GM21447 (cell line): ENCODE results near the gene SIPA1L3.
A peak's percentile ranks its signal among the peaks of the same experiment; 100 is the strongest.
"Not testable (repeated sequence)": the region's sequence is repeated elsewhere in the genome, so short reads cannot be mapped to it uniquely, and the experiment has no call there.

ENCODE experiments used
- ATAC-seq: cut with Tn5 transposase; IDR thresholded peaks from one replicate; pipeline ENCODE4 v1.9.1; 2021; ENCODE audit not compliant: unreplicated experiment

SIPA1L3 gene

DNA sequence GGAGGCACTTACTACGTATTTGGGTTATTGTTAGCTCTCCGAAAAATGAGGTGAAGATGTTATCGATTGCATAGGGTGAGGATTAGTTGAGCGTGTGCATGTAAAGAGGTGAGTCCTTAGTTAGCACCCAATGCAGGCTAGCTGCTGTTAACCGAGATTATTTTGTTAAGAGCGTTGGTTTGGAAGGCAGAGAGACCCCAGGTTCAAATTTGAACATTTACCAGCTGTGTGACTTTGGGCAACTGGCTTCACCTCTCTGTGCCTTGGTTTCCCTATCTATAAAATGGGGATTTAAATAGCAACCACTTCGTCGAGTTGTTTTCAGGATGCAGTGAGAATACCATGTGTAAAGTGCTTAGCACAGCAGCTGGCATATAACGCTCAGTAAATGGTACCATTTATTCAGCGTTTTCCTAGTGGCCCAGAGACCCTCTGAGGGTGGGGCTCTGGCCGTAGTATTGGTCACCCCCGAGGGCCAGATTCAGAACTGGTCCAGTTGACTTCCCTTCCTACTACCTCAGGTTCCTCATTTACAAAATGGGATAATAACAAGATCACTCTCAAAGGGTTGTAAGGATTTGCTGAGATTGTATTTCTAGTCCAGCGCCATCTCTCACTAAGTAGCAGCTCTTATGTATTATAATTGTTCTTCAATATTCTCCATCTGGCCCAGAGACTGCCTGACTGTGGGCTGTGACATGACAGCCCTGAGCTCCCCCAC, 887 bp downstream of the SIPA1L3 start:
- ATAC-seq: no peak

DNA sequence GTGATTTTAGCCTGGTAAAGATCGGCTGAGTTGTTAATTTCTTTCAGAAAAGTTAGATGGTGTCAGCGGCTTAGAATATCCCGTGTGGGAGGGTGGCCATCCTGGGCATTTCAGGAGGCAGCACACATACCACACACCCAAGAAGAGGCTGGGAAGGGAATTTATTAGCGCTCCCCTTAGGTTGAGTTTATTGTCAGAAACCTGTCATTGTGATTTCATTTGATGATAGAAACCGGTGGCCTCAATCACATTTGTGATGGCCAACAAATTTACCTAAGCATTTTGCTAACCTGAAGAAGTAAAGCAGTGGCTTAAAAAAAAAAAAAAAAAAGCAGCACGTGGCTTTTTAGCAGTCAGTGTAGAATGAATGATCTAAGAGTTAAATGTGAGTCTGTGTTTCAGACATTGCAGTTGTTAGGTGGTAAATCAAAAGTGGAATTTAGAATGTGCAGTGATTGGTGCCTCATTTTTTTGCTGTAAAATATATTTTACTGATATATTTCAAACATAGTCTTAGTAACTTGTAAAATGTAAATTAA, 2.7 kb downstream of the SIPA1L3 start:
- ATAC-seq: no peak

DNA sequence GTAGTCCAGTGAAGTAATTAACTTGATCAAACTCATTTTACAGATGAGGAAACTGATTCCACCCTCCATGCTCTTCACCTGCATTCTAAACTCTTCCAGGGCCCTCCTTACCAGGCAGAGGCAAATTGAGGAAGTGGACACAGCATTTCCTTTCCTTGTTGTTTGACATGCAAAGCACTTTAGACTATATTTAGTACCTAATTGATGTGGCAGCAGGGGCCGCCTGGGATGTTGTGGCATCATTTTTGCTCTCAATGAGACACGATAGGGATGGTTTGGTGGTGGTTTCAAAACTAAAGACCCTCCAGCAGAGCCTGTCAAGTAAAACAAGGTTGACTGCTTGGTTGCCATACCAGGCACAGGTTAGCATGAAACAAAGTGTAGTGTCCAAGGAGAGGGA, 7.9 kb downstream of the SIPA1L3 start:
- ATAC-seq: peak; percentile 72

DNA sequence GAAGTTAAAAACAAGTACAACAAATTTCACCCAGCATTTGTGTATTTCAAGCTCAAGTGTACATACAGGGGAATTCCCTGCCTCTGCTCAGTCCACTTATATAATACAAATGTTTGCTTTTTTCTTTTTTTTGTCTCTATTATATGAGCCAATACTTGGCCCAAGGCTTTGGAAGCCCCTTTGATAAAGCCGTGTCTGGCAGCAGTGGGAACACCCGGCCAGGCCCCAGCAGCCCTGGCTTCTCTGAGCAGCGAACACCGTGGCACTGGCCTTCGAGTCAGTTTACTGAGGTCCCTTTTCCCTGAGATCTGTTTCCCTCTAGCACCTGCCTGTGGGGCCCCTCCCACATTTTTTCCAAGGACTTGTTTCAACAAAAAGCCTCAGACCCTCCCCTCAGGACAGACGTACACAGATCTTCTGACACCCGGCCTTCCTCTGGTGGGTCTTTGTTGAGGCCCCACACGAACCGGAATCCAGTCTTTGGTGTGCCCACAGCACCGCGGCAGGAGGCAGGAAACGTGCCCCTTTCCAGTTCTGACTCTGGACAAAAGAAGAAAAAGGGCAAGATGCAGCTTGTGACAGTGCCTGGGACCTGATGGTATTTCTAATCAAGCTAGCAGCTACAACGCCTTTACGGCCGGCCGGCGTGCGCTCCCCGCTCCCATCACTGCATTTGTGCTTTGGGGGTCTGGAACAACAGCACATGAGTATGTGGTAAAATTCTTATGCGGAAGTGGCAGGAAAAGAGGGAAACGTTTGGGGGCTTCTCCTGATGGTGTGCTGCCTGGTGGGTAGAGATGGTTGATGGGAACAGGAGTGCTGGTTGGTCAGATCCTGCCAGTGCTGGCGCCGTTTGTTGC, 13.8 kb downstream of the SIPA1L3 start:
- ATAC-seq: no peak

DNA sequence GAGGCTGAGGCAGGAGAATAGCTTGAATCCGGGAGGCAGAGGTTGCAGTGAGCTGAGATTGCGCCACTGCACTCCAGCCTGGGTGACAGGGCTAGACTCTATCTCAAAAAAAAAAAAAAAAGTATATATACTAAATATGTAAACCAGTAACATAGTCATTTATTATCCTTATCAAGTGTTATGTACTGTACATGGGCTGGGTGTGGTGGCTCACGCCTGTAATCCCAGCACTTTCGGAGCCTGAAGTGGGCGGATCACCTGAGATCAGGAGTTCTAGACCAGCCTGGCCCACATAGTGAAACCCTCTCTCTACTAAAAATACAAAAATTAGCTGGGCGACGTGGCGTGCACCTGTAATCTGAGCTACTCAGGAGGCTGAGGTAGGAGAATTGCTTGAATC, 17.6 kb downstream of the SIPA1L3 start:
- not testable (repeated sequence) for ATAC-seq

DNA sequence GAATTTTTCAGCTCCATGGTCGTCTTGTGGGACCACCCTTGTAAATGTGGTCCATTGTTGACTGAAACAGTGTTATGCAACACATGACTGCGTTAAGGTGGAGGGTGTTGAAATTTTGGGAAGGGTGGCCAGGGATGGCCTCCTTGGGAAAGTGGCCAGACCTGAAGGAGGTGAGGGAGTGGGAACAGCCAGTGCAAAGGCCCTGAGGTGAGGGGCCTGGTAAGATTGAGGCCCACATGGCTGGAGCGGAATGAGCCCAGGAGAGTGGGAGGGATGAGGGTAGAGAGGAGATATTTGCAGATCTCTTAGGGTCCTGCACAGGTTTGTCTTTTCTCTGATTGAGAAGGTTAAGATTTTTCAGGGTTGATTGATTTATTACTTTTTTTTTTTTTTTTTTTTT, 18.2 kb downstream of the SIPA1L3 start:
- no peak for ATAC-seq

DNA sequence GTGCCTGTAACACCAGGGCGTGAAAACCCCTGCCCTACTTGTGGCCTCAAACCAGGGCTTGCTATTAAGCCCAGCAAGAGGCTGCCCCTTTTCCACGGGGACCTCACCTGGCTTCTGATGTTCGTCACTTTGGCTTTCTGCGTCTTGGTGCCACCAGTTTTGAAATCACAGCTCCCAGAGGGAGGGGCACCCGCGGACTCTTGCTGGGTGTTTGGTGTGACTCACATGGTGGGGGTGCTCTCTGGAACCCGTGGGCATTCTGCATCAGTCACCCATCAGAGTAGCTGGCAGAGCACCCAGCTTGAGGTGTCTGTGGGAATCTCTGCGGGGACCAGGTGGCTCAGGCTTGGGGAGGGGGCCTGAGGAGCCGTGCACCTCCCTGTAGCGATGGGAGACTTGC, 19.2 kb downstream of the SIPA1L3 start:
- no peak for ATAC-seq

DNA sequence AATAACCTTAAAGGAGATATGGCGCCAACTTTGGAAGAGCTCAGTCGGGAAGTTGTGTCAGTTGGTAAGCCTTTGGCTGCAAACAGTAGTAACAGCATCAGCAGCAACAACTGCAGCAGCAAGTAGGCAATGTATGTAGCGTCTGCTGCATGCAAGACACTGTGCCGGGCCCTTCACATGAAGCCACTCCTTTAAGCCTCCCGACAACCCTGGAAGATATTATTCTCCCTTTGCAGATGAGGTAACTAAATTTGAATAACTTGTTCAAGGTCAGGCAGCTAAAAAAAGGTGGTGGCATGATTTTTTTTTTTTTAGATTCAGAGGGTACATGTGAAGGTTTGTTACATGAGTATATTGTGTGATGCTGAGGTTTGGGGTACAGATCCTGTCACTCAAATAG, 19.7 kb downstream of the SIPA1L3 start:
- ATAC-seq: no peak

DNA sequence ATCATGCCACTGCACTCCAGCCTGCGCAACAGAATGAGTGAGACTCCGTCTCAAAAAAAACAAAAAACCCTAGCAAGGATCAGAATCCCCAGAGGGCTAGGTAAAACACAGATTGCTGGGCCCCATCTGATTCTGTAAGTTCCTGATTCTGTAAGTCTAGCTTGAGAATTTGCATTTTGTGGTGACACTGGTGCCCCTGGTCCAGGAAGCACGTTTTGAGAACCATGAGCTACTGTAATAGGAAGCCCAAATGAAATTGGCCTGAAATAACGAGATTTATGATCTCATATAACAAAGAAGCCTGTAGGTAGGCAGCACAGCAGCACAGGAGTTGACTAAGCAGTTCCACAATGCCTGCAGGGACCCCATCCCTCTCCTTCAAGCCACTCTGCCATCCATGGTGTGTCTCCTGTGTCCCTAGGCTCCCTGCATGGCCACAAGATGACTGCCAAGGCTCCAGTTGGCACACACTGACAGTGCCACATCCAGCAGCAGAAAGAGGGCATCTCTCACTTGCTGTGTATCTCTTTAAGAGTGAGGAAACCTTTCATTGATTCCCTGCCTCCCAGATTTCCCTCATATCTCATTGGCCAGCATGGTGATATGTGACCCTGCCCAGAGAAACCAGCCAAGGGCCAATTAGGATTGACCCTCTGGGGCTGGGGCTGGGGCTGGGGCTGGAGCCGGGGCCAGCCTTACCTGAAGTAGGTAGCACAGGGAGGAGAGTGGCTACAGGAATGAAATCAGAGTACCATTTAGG, 21.7 kb downstream of the SIPA1L3 start:
- peak; percentile 56 for ATAC-seq

DNA sequence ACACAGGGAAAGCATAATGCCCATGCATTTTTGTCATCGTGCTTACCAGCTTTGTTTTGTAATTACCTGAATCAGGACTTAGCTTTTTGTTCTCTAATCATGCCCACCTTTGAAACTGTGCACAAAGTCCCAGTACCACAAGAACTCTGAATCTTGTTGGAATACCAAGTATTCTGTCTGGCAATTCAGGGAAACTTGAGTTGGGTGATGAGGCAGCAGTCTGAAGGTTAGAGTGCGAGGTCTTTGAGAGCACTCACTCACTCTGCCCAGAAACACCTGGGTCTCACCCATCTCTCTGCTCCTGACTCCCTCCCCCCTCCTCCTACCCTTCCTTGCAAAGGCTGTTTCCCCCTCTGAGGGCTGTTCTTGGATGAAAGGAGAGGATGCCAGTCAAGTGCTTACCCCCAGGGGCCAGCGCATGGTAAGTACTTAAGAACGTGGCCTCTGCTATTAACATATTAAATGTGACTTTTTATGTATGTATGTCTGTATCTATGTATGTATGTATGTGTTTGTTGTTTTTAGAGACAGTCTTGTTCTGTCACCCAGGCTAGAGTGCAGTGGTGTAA, 22.4 kb downstream of the SIPA1L3 start:
- ATAC-seq: no peak

DNA sequence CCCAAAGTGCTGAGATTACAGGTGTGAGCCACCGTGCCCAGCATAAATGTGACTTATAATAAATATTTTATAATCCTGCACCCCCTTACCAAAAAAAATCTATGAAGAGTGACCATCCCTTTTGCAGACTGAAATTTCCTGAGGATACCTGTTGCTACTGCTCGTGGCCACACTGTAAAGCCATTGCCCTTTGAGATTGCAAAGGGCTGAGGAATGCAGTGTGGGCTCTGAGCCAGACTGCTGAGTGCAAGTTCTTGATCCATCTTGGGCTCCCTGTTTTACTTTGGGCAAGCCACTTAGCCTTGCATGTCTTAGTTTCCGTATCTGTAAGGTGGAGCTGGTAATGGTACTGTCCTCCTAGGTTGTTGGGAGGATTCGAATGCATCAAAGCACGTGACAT, 23.4 kb downstream of the SIPA1L3 start:
- ATAC-seq: no peak

DNA sequence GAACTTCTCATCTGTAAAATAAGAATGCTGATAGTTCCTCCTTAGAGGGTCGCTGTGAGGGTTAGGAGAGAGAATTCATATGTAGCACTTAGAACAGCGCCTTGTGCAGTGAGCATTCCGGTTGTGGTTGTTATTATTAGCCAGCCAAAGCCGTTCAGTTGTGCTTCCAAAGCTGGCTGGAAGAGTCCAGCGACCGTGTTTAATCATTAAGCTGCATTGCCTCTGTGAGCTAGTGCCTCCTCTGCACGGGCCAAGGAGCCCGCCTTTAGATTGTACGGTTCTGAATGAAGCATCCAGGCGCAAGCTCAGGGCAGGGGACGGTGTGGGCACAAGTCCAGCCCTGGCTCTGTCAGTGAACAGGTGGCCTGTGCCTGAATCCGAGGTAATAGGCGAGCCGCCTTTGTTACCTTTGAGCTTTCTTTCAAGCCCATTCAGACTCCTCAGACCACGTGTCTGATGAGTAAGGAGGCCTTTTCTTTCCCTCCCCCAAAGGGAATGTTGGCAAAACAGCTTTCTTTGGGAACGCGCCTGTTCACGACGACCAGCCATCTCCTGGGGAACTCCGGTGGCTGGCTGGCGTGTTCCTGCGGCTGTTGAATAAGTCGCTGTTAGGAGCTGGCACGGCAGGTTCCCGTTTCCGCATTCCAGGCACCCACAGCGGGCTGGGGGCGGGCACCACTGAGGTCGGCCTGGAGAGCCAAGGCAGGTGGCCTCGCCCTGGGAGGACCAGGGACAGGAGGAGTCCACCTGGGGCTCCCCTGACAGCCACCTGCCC, 25.1 kb downstream of the SIPA1L3 start:
- peak; percentile 48 for ATAC-seq

DNA sequence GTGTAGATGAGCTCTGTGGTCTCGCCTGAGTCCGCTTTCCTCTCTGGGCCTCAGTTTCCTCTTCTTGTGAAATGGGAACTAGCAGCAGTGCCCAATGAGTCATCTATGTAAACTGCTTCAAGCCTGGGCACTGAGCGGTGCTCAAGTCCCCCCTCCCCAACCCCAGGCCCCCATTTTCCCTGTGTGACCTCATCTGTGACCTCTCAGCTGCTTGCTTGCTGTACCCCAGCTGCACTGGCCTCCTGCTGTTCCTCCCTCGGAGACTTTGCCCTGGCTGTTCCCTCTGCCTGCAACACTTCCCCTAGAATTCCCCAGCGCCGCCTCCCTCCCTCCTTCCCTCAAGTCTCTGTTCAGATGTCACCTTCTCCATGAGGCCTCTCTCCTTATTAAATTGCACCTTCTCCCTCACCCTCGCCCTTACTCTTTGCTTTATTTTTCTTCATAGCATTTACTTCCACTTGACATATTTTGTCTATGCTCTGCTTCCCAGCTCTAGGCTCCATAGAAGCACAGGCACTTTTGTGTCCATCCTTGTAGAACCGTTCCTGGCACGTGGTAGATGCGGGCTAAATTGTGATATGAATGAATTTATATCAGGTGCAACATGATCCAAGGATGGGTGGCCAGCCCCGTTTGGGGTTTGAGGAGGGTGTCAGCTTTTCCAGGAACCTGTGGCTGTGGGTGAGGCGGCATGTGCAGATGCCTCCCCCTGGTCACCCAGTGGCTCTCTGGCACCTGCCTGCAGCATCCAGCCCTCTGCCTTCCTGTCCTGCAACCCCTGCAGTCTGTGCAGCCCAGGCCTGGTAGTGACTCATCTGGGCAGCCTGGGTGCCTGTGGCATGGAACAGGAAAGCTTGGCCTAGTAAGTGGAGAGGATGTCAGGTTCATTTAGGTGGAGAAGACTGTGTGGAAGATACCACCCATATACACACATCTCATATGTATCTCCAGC, 26.3 kb downstream of the SIPA1L3 start:
- ATAC-seq: no peak

DNA sequence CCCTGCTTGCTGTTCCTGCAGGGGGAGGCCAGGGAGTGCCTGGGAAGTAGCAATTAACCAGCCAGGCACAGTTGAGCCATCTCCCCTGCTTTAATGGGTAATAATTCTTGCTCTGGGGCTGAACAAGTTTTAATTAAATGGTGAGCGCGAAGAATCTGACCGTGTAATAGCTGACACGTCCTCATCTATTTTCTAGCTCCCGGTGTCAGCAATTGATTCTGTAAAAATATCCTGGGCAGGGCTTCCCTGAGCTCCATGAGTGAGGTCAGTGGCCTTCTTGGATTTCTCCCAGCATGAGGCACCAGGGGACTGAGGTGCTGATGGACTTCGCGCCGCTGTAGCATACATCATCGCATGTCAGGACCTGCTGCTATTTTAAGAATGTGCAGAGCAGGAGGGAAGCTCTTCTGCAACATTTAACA, 26.9 kb downstream of the SIPA1L3 start:
- ATAC-seq: no peak

DNA sequence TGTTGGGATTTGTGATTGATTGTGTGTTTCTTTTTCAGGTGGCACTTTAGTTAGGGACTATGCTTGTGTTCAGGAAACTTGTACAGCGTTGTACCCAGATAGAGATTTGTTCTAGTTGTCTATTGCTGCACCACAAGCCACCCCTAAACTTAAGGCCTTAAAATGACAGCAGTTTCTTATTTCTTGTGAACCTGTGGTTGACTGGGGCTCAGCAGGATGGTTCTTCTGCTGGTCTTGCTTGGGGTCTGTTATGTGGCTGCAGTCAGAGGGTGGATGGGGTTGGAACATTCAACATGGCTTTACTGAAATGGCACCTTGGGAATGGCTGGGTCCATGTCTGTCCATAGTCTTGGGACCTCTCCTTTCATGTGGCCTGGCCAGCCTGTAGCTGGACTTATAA, 28.3 kb downstream of the SIPA1L3 start:
- ATAC-seq: no peak

DNA sequence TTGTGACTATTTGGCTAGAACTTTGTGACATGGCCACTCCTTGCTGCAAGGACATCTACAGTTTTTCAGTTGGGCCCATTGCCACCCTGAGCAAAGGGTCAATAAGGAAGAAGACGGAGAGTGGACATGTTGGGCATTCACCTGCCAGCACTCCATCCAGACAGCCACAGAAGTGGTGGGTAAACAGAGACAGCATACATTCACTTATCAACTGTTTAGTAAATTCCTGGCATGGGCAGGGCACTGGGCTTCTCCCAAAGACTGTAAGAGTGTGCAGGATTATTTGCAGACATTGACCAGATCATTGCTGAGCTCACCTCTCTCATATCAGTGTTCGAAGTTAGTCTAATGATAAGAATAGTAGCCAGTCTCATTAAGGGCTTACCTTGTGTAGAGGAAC, 29.2 kb downstream of the SIPA1L3 start:
- no peak for ATAC-seq

DNA sequence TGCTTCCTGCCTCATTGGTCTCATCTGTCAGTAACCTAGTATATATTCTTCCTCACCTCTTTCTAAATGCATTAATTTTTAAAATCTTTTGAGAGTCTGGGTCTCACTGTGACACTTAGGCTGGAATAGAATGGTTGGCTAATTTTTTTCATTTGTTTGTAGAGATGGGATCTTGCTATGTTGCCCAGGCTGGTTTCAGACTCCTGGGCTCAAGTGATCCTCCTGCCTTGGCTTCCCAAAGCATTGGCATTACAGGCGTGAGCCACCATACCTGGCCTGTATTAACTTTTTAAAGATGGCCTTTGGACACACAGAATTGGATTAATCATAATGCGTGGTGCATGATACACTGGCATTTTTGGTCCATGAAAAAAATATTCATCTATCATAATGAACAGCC, 29.9 kb downstream of the SIPA1L3 start:
- no peak for ATAC-seq

DNA sequence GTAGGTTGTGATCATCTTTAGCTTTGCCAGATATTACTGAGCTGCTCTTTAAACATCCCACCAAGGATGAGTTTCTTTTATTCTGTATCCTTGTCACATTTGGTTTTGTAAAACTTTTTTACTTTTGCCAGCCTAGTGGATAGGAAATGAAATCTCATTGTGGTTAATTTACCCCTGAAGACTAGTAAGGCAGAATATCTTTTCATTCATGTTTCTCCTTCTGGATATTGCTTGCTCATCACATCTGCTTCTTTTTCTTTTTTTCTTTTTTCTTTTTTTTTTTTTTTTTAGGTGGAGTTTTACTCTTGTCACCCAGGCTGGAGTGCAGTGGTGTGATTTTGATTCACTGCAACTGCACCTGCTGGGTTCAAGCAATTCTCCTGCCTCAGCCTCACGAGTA, 31.3 kb downstream of the SIPA1L3 start:
- no peak for ATAC-seq
